Mucosa of descending colon (tissue), 3 donors: Measurements from ENCODE around the gene DNAH17. TPM values are rescaled to one million over a fixed set of nuclear protein-coding genes. Genes with fewer than 3 reads are reported as not detected.

Experiments
- ATAC-seq: fragments of 200-7000 bp; cut with Tn5 transposase; one replicate; pipeline ENCODE4 v1.9.1; 2020; ENCODE audit warnings: mild to moderate bottlenecking, moderate library complexity
- DNase-seq, 3 donors: peaks; one replicate each; pipeline ENCODE4 v3.0.0-alpha.2; 2020
- H3K36me3 ChIP-seq: fragments of 200-600 bp; one replicate; pipeline ENCODE4 v1.8.0; 2021; ENCODE audit warnings: low read depth, mild to moderate bottlenecking
- H3K4me1 ChIP-seq: fragments of 200-600 bp; one replicate; pipeline ENCODE4 v1.8.0; 2021; ENCODE audit warnings: low read depth, mild to moderate bottlenecking
- H3K4me3 ChIP-seq: fragments of 200-600 bp; one replicate; pipeline ENCODE4 v1.8.0; 2021; ENCODE audit warnings: mild to moderate bottlenecking
- H3K9me3 ChIP-seq: fragments of 200-600 bp; one replicate; pipeline ENCODE4 v1.8.0; 2021; ENCODE audit warnings: mild to moderate bottlenecking
- CTCF ChIP-seq: fragments of 200-600 bp; IDR thresholded peaks from one replicate; pipeline ENCODE4 v1.8.0; 2022; ENCODE audit warnings: antibody characterized with exemption, mild to moderate bottlenecking
- intact Hi-C, 2 donors: fragments of 100-400 bp; cut with DNase I in 1 of 2; cut with micrococcal nuclease in 1 of 2; formaldehyde crosslinking; loops; one replicate each; pipeline versions ENCODE4 v1.11.0 to v1.11.1; 2022; cut with DNase I, micrococcal nuclease
- total RNA-seq, 3 donors: library from RNA; stranded (reverse); fragmentation: NEBNext Ultra II Directional in 2 of 3; extraction: Animal tissue kit (Norgen Biotek cat#: 25700) in 2 of 3; gene quantifications; one replicate each; pipeline versions ENCODE4 v1.2.1 to v1.2.4, GENCODE V29; 2021 to 2023
- donor health status: DM: no; HTN: no; CAD: no; lungs with moderate emphysema.
- donor health status: DM: no; HTN: no; CAD: no.
- donor health status: DM: no; HTN: yes; CAD: no.

The DNAH17 gene
- total RNA-seq, 3 donors from 2014 or later, result 0.06 to 0.17 TPM; not detected in 1

GRCh38 chr17:78377858-78378224, 199.4 kb downstream of the DNAH17 start:
- H3K36me3 ChIP-seq, result no peaks in the 10 kb centered on the region
- intact Hi-C loops, result no loop called here
- ATAC-seq (peak; percentile 16), DNase-seq (no peak)
- no peak for TF ChIP-seq CTCF
- peaks cover 33% of the 10 kb centered on the region for H3K4me1 ChIP-seq
- no peaks in the 10 kb centered on the region for H3K9me3 ChIP-seq
- no peak overlapping the region for H3K4me3 ChIP-seq

- DNase-seq, result no peak
- ATAC-seq, result no peak
- peaks cover 23% of the 10 kb centered on the region for H3K4me1 ChIP-seq
- H3K9me3 ChIP-seq, result no peaks in the 10 kb centered on the region
- TF ChIP-seq CTCF, result no peak
- H3K36me3 ChIP-seq, result no peaks in the 10 kb centered on the region
- no peak overlapping the region for H3K4me3 ChIP-seq
- intact Hi-C loops, result no loop called here
Measured at GRCh38 chr17:78376161-78376560, 201.0 kb downstream of the DNAH17 start.

GRCh38 chr17:78375401-78376151, 201.6 kb downstream of the DNAH17 start:
- no peak for DNase-seq
- peaks cover 17% of the 10 kb centered on the region for H3K4me1 ChIP-seq

GRCh38 chr17:78374631-78375274, 202.4 kb downstream of the DNAH17 start:
- TF ChIP-seq CTCF, result no peak
- ATAC-seq (no peak), DNase-seq (no peak)
- Histone ChIP-seq H3K9me3 (no peaks in the 10 kb centered on the region), H3K36me3 (no peaks in the 10 kb centered on the region), H3K4me3 (no peak overlapping the region), H3K4me1 (peaks cover 13% of the 10 kb centered on the region)
- intact Hi-C loops, result loop anchor here in 1 of 2 donors (5.0 kb wide), 1 partner anchor 92 kb away; no protein-coding TSS in a partner anchor

More at GRCh38 chr17:78375401-78376151, 201.6 kb downstream of the DNAH17 start:
- Histone ChIP-seq H3K4me3 (no peak overlapping the region), H3K9me3 (no peaks in the 10 kb centered on the region), H3K36me3 (no peaks in the 10 kb centered on the region)
- no peak for TF ChIP-seq CTCF
- peak; percentile 21 for ATAC-seq
- intact Hi-C loops, result no loop called here

- ATAC-seq, result no peak
- TF ChIP-seq CTCF, result no peak
- intact Hi-C loops, result loop anchor here in 1 of 2 donors (5.0 kb wide), 1 partner anchor 92 kb away; no protein-coding TSS in a partner anchor
Measured at GRCh38 chr17:78374189-78374588, 203.0 kb downstream of the DNAH17 start.

More at GRCh38 chr17:78374189-78374588, 203.0 kb downstream of the DNAH17 start:
- H3K4me1 ChIP-seq, result peaks cover 7% of the 10 kb centered on the region
- no peak for DNase-seq
- no peak overlapping the region for H3K4me3 ChIP-seq
- no peaks in the 10 kb centered on the region for H3K9me3 ChIP-seq
- no peaks in the 10 kb centered on the region for H3K36me3 ChIP-seq

Other genes starting within 250 kb of the DNAH17 start
- gene SOCS3, start 217.3 kb downstream of the DNAH17 start, total RNA-seq, result 10 to 100 TPM; 21.9 to 41.3 (median 23.2) TPM
- gene PGS1, start 198.7 kb downstream of the DNAH17 start, total RNA-seq, result 10 to 100 TPM; 36.2 to 54.3 (median 48.8) TPM
- gene CYTH1, start 204.9 kb upstream of the DNAH17 start, total RNA-seq, result 10 to 100 TPM; 60.3 to 99.4 (median 91.6) TPM